Colon (tissue), 2 donors: Measurements from ENCODE around the gene PACSIN1.

Source experiments
- FAIRE-seq: peaks from 2 replicates; lab custom pipeline; 2012; peaks lifted over from hg19 to GRCh38; lab: Jason Lieb, UNC
- donor health status: control.
- donor health status: control.

The PACSIN1 gene

DNA sequence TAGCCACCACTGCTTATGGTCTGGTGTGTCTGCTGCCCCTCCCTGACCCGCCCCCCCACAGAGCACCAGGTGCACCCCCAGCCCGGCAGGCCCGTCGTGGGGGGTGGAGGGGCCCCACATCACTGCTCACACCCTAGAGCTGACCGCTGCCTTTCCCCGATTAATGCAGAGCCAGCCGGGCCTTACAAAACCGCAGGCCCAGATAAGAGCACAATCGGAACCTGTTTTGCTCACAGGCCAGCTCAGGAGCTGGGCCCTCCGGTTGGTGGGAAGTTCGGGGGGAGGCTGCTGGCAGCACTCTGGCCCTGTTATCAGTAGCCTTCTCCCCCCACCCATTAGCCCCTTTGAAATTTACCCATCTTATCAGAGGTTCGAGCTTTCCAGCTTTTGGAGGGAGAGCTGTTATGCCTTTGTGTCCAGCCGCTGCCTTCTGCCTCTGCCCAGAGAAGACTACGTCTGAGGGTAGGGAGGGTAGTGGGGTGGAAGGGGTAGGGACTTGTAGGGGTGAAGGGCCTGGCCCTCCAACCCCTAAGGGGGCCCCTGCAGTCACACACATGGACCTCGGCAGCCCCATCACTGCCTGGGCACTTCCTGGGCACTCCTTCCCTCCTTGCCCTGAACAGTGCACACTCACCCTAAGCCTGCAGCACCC, 97.1 kb downstream of the PACSIN1 start:
- FAIRE-seq, result no peak

DNA sequence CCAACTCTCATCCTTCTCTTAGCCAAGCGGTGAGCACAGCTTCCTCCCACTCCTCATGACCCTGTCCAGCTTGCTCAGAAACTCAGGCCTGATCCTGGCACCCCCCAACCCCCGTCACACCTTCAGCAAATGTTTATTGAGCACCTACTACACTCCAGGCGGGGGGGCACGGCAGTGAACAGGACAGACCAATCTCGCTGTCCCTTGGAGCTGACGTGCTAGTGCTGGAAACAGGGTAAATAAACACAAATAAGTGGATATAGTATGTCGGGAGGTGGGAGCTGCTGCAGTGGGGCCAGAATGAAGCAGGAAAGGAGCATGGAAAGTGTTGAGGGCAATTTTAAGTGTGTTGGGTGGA, 97.6 kb downstream of the PACSIN1 start:
- no peak for FAIRE-seq

DNA sequence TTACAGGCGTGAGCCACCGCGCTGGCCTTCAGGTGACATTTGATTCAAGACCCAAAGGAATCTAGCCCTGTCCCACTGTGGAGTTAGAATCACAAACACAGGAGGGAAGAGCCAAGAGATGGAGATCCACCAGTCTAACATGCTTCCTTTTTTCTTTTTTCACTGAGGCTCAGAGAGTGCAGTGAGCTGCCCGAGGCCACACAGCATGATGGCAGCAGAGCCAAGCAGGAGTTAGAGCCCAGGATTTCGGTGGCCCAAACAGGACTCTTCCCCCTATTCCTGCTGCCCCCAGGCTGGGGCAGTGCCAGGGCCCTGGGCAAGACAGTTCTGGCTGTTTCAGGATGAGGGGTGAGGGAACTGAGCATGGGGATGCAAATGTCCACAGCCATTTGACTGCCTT, 98.3 kb downstream of the PACSIN1 start:
- no peak for FAIRE-seq

GRCh38 chr6:34565722-34566137, 99.9 kb downstream of the PACSIN1 start:
- FAIRE-seq, result no peak

DNA sequence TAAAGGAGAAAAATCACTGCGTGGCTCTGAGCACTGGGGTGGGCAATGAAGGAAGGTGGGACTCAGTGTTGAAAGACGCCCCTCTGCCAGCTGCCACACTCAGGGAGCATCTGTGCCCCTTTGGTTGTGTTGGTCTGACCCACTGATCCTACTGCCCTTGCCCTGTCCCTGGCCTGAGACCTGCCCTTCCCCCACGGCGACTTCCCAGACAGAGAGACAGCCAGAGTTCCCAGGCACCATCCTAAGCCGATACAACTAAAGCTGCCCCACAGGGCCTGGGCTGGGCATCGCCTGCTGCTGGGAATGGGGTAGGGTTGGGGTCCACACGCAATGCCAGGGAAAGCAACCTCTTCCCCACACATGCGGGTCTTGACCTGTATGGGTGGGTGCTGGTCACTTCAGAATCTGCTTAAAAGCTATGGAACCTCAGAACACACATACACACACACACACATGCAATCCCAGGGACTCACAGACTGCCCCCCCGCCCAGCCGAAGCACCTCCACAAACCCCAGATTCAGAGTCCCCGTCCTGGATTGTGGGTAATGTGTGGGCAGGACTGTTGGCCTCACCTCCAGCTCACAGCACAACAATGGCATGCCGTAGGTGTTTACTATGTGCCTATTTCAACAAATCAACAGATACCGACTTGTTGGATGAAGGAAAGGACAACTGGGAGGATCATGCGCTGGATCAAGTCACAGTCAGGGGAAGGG, 101.1 kb downstream of the PACSIN1 start:
- FAIRE-seq, result no peak

DNA sequence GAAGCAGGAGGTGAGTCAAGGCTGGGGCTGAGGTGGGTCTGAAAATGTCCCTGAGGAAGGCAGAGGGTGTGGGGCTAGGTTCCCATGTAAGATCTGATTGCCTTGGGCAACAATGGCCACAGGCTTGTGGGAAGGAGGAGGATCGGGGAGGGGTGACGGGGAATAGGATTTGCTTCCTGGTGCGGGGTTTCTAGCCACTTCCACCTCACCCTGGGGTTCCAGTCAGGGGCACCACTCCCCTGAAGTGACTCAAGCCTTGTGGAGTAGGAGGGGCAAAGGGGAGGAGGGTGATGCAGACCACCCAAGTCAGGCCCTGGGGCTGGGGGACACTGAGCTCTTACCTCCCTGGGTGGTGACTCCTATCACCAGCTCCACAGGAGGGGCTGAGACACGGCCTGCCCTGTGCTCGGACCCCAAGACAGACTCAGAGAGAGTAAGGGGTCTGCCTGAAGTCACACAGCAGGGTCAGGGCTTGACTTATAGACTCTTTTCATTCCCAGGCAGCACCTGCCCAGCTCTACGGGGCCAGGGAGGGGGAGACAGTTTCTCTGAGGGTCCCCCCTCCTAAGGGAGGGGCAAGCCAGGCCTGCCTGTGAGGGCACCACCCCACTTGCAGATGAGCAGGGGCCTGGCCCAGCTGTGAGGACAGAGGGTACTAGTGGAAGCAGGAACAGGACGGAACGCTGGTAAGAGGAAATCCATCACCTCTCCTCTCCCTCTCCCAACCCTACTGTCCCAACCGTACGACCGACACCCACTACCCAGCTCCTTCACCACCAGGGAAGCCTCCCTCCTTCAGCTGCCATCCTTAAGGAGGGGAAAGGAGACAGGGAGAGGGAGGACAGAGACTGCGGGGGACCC, 102.7 kb downstream of the PACSIN1 start:
- no peak for FAIRE-seq

- no peak for FAIRE-seq
Measured at GRCh38 chr6:34569361-34569973, 103.6 kb downstream of the PACSIN1 start.

DNA sequence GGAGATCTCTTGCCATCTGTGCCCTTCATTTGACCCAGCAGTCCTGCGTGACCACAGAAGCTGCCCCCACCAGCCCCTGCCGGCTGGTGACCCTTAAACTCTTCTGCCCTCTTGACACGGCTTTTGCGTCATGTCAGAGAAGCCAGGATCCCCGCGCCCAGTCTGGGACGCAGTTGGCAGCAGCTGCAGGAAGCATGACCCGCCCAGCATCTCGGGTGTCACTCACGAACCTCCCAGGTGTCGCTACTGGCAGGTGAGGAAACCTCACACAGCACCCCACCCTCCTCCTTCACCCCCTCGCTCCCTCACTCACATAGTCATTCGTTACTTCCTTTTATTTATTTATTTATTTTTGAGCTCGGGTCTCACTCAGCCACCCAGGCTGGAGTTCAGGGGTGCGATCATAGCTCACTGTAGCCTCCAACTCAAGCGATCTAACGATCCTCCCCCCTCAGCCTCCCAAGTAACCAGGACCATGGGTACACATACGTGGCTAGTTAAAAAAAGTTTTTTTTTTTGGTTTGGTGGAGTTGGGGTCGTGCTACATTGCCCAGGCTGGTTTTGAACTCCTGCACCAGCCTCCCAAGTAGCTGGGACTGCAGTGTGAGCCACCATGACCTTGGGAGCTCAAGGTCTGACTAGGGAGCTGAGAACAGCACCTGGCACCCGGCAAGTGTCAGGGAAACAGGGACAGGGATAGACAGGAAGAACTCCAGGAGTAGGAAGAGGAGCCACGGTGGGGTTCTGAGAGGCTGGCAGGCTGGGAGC, 104.4 kb downstream of the PACSIN1 start:
- no peak for FAIRE-seq

DNA sequence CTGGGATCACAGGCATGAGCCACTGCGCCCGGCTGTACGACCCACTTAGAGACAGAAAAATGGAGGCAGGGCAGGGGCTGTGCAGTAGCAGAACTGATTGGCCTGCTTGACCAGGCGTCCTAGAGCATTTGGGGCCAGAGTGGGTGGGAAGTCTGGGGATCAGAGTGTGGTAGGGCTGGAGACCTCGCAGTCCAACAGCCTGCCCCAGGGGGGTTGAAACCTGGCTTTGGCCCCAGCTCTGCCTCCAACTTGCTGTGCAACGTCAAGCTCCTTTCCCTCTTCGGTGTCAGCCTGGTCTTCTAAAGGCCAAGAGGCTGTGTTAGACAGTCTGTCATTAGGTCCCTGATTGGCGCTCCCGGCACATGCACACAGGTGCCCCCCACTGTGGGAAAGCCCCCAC, 105.5 kb downstream of the PACSIN1 start:
- FAIRE-seq, result no peak

GRCh38 chr6:34572021-34572420, 106.1 kb downstream of the PACSIN1 start:
- no peak for FAIRE-seq

DNA sequence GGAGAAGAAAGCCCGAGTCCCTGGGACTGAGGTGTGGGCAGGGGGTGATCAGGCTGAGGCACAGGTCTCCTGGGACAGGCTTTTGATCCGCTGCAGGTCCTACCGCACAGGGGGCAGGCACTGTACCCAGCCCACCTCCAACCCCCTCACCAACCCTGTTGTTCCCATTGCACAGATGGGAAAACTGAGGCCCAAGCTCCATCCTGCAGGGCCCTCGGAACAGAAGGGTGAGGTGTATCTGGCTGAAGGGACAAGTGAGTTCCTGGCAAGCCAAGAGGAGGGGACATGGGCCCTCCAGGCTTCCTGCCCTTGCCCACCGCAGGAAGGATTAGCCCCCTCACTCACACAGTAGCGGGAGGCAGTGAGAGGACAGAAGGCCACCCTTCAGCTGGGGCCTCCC, 106.7 kb downstream of the PACSIN1 start:
- no peak for FAIRE-seq

- no peak for FAIRE-seq
Measured at GRCh38 chr6:34573567-34574183, 107.8 kb downstream of the PACSIN1 start.

DNA sequence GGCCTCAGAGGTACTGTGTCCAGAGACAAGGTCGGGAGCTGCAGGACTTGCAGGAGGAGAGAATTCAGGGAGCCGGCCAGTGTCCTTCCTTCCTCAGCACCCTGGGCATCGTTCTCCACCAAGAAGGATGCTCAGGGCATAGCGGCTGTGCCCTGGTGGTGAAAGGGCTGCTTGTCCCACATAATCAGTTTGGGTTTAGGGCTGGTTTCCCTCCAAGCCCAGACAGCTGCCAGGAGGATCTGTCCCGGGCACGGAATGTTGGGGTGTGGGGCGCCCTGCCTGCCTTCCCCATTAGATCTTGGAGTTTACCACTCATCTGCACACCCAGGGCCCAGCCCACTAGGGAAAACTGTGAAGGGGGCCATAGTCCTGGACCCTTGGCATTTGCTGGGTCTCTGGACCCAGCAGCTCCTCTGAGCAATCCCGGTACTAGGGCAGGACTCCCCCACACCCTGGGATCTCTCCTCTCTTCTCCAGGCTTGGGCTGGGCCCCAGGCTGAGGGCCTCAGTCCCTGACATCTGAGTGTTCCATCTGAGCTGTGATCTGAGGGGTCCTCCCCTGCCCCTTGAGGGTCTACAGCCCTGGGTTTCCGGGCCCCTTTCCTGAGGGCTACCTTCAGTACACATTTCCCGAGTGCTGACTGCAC, 108.9 kb downstream of the PACSIN1 start:
- FAIRE-seq, result no peak

GRCh38 chr6:34575326-34575725, 109.5 kb downstream of the PACSIN1 start:
- no peak for FAIRE-seq

GRCh38 chr6:34576286-34576955, 110.5 kb downstream of the PACSIN1 start:
- FAIRE-seq, result no peak

GRCh38 chr6:34578445-34579262, 112.8 kb downstream of the PACSIN1 start:
- FAIRE-seq, result no peak

DNA sequence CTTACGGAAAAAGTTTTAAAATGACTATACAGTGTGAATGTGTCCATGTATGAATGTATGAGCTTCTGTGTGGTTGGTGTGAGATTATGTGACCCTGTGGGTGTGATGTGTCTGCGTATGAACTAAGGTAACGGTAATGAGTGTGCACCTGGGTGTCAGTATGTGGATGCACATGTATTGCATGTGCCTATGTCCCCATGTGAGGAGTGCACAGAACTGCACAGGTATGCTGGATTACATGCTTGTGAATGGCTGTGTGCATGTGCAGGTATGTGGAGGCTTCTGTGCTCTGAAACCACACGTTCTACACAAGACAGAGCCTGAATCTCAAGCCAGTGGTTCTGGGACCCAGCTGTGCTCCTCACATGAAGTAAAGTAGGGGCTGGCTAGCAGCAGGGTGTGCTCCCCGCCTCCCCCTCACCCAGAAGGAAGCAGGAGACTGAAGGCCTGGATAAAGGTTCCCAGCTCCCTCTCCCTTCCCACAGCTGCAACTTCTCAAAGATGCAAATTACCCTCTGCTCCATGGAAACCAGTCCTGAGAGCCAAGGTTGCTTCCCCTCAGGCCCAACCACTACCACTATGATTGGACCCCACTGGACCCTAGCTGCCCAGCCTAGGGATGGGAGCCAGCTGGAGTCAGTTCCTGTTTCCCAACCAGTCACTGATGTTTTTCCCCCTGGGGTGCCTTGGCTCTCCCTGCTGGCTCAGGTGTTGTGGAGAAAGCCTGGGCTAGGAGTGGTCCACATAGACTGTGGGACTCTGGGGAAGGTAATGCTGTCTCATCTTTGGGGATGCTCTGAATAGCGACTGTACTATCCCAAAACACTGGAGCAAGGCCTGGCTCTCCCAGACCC, 115.1 kb downstream of the PACSIN1 start:
- FAIRE-seq, result no peak

DNA sequence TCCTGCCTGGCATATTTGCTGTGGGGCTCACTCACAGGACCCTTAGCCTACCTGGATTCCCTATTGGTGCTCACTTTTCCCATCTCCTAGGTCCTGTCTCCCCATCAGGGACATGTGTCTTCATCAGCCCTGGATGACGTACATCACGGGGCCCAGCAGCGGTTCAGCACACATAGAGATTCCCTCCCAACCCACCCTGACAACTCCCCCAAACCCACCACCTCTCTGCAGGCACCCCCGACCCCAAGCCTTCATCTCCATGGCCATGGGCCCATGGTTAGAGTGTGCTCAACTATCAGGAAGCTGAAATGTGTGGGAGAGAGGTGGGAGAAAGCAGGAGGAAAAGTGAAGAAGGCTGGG, 115.7 kb downstream of the PACSIN1 start:
- FAIRE-seq, result no peak

DNA sequence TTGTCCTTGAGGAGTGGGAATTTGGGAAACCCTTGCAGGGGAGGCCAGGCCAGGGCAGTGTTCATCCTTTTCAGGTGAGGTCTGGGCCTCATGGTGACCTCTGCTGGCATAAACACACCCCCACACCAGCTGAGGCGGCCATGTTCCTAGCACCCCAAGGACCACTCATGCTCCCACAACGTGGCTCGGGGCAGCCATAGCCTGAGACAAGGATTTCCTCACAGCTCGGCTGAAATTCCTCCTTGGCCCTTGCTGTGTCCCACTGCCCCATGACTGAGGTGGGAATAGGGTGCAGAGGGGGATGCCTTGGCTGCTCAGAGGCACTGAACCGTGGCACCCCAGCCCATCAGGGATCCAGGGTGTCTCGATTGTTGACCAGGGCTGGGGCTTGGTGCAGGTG, 117.6 kb downstream of the PACSIN1 start:
- FAIRE-seq, result no peak
